OCI-LY7 (cell line): ENCODE data around the gene PPP3CB.

Experiments used
- CTCF ChIP-seq: fragments of 200-600 bp; sonication (generic); conservative IDR thresholded peaks from 2 replicates; pipeline ENCODE4 v1.5.1; 2014; ENCODE audit warnings: mild to moderate bottlenecking, antibody characterized with exemption, low read length, moderate library complexity, mixed read lengths
- EZH2phosphoT487 ChIP-seq: fragments of 200-600 bp; sonication (generic); IDR thresholded peaks from 2 replicates; pipeline ENCODE4 v1.6.1; 2018; ENCODE audit warnings: low read depth, borderline replicate concordance, mild to moderate bottlenecking, mixed run types, antibody characterized with exemption, low read length, moderate library complexity, mixed read lengths

- TF ChIP-seq CTCF: no peak
- TF ChIP-seq EZH2phosphoT487: no peak
Observed at GRCh38 chr10:73405556-73405955, 90.3 kb downstream of the PPP3CB start.
